Endothelial cell of umbilical vein (primary cell): ENCODE measurements around the gene CHD6. TPM values are rescaled to one million over a fixed set of nuclear protein-coding genes. Genes with fewer than 3 reads are reported as not detected.

ENCODE experiments used
- BruUV-seq: library from RNA; stranded (reverse); fragments of 400-500 nt; replicated peaks from 2 replicates; lab custom pipeline; 2021; lab: Mats Ljungman, UMichigan
- CTCF ChIA-PET: fragments of 300-600, 350-600 bp; sonication (Branson Sonifier 250); formaldehyde crosslinking; loops from one replicate; lab custom pipeline; 2021; ENCODE audit warnings: antibody characterized with exemption, inconsistent platforms; lab: Charles Lee
- POLR2A ChIA-PET: fragments of 300-600, 350-600 bp; sonication (Branson Sonifier 250); formaldehyde crosslinking; loops from one replicate; lab custom pipeline; 2021; ENCODE audit warnings: antibody characterized with exemption, inconsistent platforms; lab: Charles Lee
- DNase-seq: peaks from one replicate; pipeline ENCODE4 v3.0.0-alpha.2; 2011; ENCODE audit warnings: low read depth, low spot score
- FAIRE-seq: peaks from 2 replicates; lab custom pipeline; 2011; peaks lifted over from hg19 to GRCh38; lab: Jason Lieb, UNC
- H2AFZ ChIP-seq: 2 replicates; pipeline ENCODE4 v1.6.0; 2012; ENCODE audit warnings: low read depth, low read length, control low read depth, inconsistent platforms
- H3K27ac ChIP-seq: 2 replicates; pipeline ENCODE4 v1.5.1; 2011; ENCODE audit warnings: low read depth, mild to moderate bottlenecking, control low read depth, low read length, moderate library complexity; ENCODE audit not compliant: insufficient read depth
- H3K27me3 ChIP-seq, 2 experiments: 2 replicates each; pipeline versions ENCODE4 v1.6.0 to v1.6.1; 2011; ENCODE audit warnings: low read length in 2 of 2, mixed read lengths in 1 of 2; ENCODE audit not compliant: control insufficient read depth in 2 of 2, insufficient read depth in 2 of 2
- H3K36me3 ChIP-seq, 2 experiments: 2 replicates in 1 of 2; 3 replicates in 1 of 2; pipeline ENCODE4 v1.5.1; 2011; ENCODE audit warnings: low read length in 2 of 2, mild to moderate bottlenecking in 1 of 2, moderate library complexity in 1 of 2; ENCODE audit not compliant: control insufficient read depth in 2 of 2, insufficient read depth in 2 of 2; ENCODE audit errors: extremely low read depth in 1 of 2
- H3K4me1 ChIP-seq: 3 replicates; pipeline ENCODE4 v1.5.1; 2011; ENCODE audit warnings: mild to moderate bottlenecking, low read length; ENCODE audit not compliant: control insufficient read depth, insufficient read depth; ENCODE audit errors: extremely low read depth
- H3K4me2 ChIP-seq: 2 replicates; pipeline ENCODE4 v1.6.1; 2011; ENCODE audit warnings: low read length, control low read depth, mixed read lengths; ENCODE audit not compliant: insufficient read depth
- H3K4me3 ChIP-seq, 3 experiments: fragments of 200-600 bp in 1 of 3; sonication (generic), shearing (Covaris generic) in 1 of 3; replicated peaks in 1 of 3; 2 replicates each; pipeline ENCODE4 v1.5.1; 2011 to 2016; ENCODE audit warnings: control low read depth in 3 of 3, low read length in 3 of 3, mild to moderate bottlenecking in 2 of 3, inconsistent platforms in 1 of 3, low read depth in 1 of 3, moderate library complexity in 1 of 3; ENCODE audit not compliant: insufficient read depth in 1 of 3
- H3K79me2 ChIP-seq: 2 replicates; pipeline ENCODE4 v1.6.0; 2012; ENCODE audit warnings: low read length, inconsistent platforms; ENCODE audit not compliant: control insufficient read depth, insufficient read depth
- H3K9ac ChIP-seq: replicated peaks from 2 replicates; pipeline ENCODE3; 2011; ENCODE audit warnings: low read length, control low read depth; ENCODE audit not compliant: insufficient read depth; ENCODE audit errors: extremely low read depth
- H3K9me1 ChIP-seq: replicated peaks from 3 replicates; pipeline ENCODE4 v1.6.0; 2011; ENCODE audit warnings: mild to moderate bottlenecking, low read length; ENCODE audit not compliant: control insufficient read depth, insufficient read depth; ENCODE audit errors: extremely low read depth
- H3K9me3 ChIP-seq: replicated peaks from 2 replicates; pipeline ENCODE4 v1.5.1; 2012; ENCODE audit warnings: low read length, inconsistent platforms; ENCODE audit not compliant: control insufficient read depth, insufficient read depth
- H4K20me1 ChIP-seq: replicated peaks from 2 replicates; pipeline ENCODE3; 2011; ENCODE audit warnings: mild to moderate bottlenecking, low read length; ENCODE audit not compliant: control insufficient read depth, insufficient read depth; ENCODE audit errors: extremely low read depth
- CTCF ChIP-seq, 2 donors: IDR thresholded peaks; 1 replicate in 1 of 2; 2 replicates in 1 of 2; pipeline ENCODE4 v1.5.1; 2011; ENCODE audit warnings: low read length in 2 of 2, mild to moderate bottlenecking in 2 of 2, moderate library complexity in 2 of 2, control low read depth in 1 of 2, inconsistent platforms in 1 of 2, low read depth in 1 of 2; ENCODE audit not compliant: insufficient read depth in 1 of 2; ENCODE audit errors: extremely low read depth in 1 of 2
- EZH2 ChIP-seq: IDR thresholded peaks from 2 replicates; pipeline ENCODE4 v1.6.1; 2012; ENCODE audit warnings: borderline replicate concordance, low read depth, mild to moderate bottlenecking, moderate library complexity, low read length, inconsistent platforms; ENCODE audit not compliant: severe bottlenecking
- FOS ChIP-seq: IDR thresholded peaks from 2 replicates; pipeline ENCODE4 v1.6.1; 2011; ENCODE audit warnings: mild to moderate bottlenecking, low read length, moderate library complexity, borderline replicate concordance; ENCODE audit not compliant: insufficient read depth
- GATA2 ChIP-seq: IDR thresholded peaks from 2 replicates; pipeline ENCODE4 v1.7.0; 2011; ENCODE audit warnings: low read depth, mild to moderate bottlenecking, moderate library complexity, mixed read lengths, low read length; ENCODE audit not compliant: insufficient read length, insufficient read depth
- JUN ChIP-seq: IDR thresholded peaks from 2 replicates; pipeline ENCODE4 v1.6.1; 2011; ENCODE audit warnings: borderline replicate concordance, low read depth; ENCODE audit not compliant: insufficient read length, insufficient read depth
- MYC ChIP-seq: IDR thresholded peaks from one replicate; pipeline ENCODE4 v1.6.1; 2011; ENCODE audit warnings: mild to moderate bottlenecking, low read depth, low read length
- POLR2A ChIP-seq: IDR thresholded peaks from 2 replicates; pipeline ENCODE4 v1.6.1; 2012; ENCODE audit warnings: low read depth, mild to moderate bottlenecking, control low read depth, low read length
- POLR2AphosphoS5 ChIP-seq: IDR thresholded peaks from 2 replicates; pipeline ENCODE4 v1.6.1; 2012; ENCODE audit warnings: low read depth, mild to moderate bottlenecking, control low read depth, low read length, moderate library complexity; ENCODE audit not compliant: insufficient read depth
- dilution Hi-C: fragments of 300-500 bp; cut with MboI; formaldehyde crosslinking; loops from one replicate; pipeline ENCODE4 v1.15.0; 2019; ENCODE audit warnings: low sequenced_read_pairs; ENCODE audit not compliant: extremely low pct_ligation_motif_present
- intact Hi-C: fragments of 100-400 bp; cut with micrococcal nuclease; formaldehyde crosslinking; loops from one replicate; pipeline ENCODE4 v1.10.0; 2022
- polyA plus RNA-seq, 4 experiments: library from polyadenylated mRNA; depleted of rRNA in 3 of 4; stranded (reverse) in 3 of 4; unstranded in 1 of 4; fragments of >200 nt; gene quantifications; 2 replicates each; pipeline versions ENCODE4 v1.2.1 to v1.2.3, GENCODE V29; 2011 to 2012; ENCODE audit warnings: missing spikeins in 1 of 4
- total RNA-seq: library from RNA; stranded (reverse); gene quantifications from 2 replicates; pipeline ENCODE4 v1.2.3, GENCODE V29; 2021
- TF ChIP-seq, protein P1 (sequence below): IDR thresholded peaks from 2 replicates; pipeline ENCODE4 v1.6.1; 2011; ENCODE audit not compliant: insufficient read depth, insufficient read length

The CHD6 gene
- total and polyA plus RNA-seq, 2 donors (not counting 3 experiments of a cell fraction or from before 2014, with no cell fraction given): 7.2 to 33.7 TPM

DNA sequence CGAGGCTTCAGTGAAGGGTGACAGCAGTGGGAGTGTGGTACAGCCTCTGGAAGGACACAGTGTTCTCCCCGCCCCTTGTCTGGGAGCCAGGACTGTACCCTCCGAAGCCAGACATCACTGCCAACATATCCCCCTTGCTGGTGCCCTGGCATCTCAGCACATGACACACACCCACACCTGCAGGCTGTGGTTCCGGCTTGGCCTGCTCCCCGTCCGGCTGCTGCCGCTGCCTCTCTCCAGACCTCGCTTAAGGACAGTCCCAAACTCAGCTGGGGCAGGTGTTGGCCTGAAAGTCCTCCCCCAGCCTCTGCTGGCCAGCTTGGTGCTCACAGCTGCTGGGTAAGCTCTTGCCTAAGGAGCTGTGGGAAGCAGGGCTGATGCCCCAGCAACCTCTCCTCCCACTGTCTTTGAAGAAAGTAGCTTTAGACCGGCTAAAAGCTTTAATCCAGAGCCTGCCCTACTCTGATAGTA, 258.6 kb downstream of the CHD6 start:
- no peaks in the 10 kb centered on the region for H3K4me1 ChIP-seq
- POLR2A ChIA-PET: no interaction called here
- no peaks in the 10 kb centered on the region for H3K9me1 ChIP-seq
- TF ChIP-seq, protein P1, sequence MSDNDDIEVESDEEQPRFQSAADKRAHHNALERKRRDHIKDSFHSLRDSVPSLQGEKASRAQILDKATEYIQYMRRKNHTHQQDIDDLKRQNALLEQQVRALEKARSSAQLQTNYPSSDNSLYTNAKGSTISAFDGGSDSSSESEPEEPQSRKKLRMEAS: no peak
- TF ChIP-seq JUN: no peak
- TF ChIP-seq POLR2A: no peak
- no peak for TF ChIP-seq EZH2
- no peak for TF ChIP-seq CTCF (IDR thresholded peaks at IDR 0.05; ENCODE audit: extremely low read depth in 1 of 2, insufficient read depth in 1 of 2, low read depth in 1 of 2, low read length in 2 of 2)
- no peak for TF ChIP-seq FOS
- TF ChIP-seq MYC: no peak
- no peak for TF ChIP-seq POLR2AphosphoS5
- TF ChIP-seq GATA2: no peak
- intact Hi-C loops: no loop called here
- no peak overlapping the region for H3K9ac ChIP-seq
- peaks cover 0 to under 1% of the 10 kb centered on the region in 2 experiments for H3K27me3 ChIP-seq
- no peak overlapping the region for H3K4me3 ChIP-seq
- no peaks in the 10 kb centered on the region for H3K79me2 ChIP-seq
- DNase-seq: no peak
- H3K27ac ChIP-seq: no peak overlapping the region
- no peak overlapping the region for H3K4me2 ChIP-seq
- no peaks in the 10 kb centered on the region for H4K20me1 ChIP-seq
- no TSS peak for BruUV-seq
- dilution Hi-C loops: no loop called here
- CTCF ChIA-PET: no interaction called here
- H3K9me3 ChIP-seq: no peaks in the 10 kb centered on the region
- H2AFZ ChIP-seq: no peak overlapping the region
- no peaks in the 10 kb centered on the region for H3K36me3 ChIP-seq
- FAIRE-seq: no peak
